Activated B cell treated with CpG ODN at 0.5 μM for 24 hours (primary cell): ENCODE measurements around the gene LIPF. TPM values are rescaled to one million over a fixed set of nuclear protein-coding genes. Genes with fewer than 3 reads are reported as not detected.

Source experiments
- ATAC-seq: fragments of 200-7000 bp; cut with Tn5 transposase; one replicate; pipeline ENCODE4 v1.10.0; 2021; ENCODE audit warnings: low read depth, mild to moderate bottlenecking, moderate library complexity
- CTCF ChIA-PET: fragments of 350-600 bp; sonication (Branson Sonifier 250); formaldehyde crosslinking; loops from one replicate; lab custom pipeline; 2021; ENCODE audit warnings: antibody characterized with exemption; lab: Charles Lee
- POLR2A ChIA-PET: fragments of 350-600 bp; sonication (Branson Sonifier 250); formaldehyde crosslinking; loops from one replicate; lab custom pipeline; 2021; ENCODE audit warnings: antibody characterized with exemption; lab: Charles Lee
- DNase-seq: peaks from one replicate; pipeline ENCODE4 v3.0.0; 2022
- H3K27ac Mint-ChIP-seq: one replicate; pipeline ENCODE4 v1.8.0; 2020; ENCODE audit warnings: mixed read lengths
- H3K27me3 Mint-ChIP-seq: one replicate; pipeline ENCODE4 v1.8.0; 2021; ENCODE audit warnings: mixed read lengths
- H3K36me3 Mint-ChIP-seq: one replicate; pipeline ENCODE4 v1.8.0; 2021; ENCODE audit warnings: low read depth, mixed read lengths
- H3K4me1 Mint-ChIP-seq: one replicate; pipeline ENCODE4 v1.8.0; 2021; ENCODE audit warnings: mixed read lengths
- H3K4me3 Mint-ChIP-seq: one replicate; pipeline ENCODE4 v1.8.0; 2020; ENCODE audit warnings: mild to moderate bottlenecking, mixed read lengths
- H3K9me3 Mint-ChIP-seq: one replicate; pipeline ENCODE4 v1.8.0; 2020; ENCODE audit warnings: mixed read lengths
- intact Hi-C: fragments of 100-400 bp; cut with micrococcal nuclease; formaldehyde crosslinking; loops from one replicate; pipeline ENCODE4 v1.15.1; 2024
- total RNA-seq: library from RNA; stranded (reverse); gene quantifications from 2 replicates; pipeline ENCODE4 v1.2.3, GENCODE V29; 2022
- TF ChIP-seq, protein P1 (sequence below): fragments of 200-600 bp; IDR thresholded peaks from one replicate; pipeline ENCODE4 v1.8.0; 2022; ENCODE audit warnings: antibody characterized with exemption, mild to moderate bottlenecking

LIPF gene, protein sequence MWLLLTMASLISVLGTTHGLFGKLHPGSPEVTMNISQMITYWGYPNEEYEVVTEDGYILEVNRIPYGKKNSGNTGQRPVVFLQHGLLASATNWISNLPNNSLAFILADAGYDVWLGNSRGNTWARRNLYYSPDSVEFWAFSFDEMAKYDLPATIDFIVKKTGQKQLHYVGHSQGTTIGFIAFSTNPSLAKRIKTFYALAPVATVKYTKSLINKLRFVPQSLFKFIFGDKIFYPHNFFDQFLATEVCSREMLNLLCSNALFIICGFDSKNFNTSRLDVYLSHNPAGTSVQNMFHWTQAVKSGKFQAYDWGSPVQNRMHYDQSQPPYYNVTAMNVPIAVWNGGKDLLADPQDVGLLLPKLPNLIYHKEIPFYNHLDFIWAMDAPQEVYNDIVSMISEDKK
- total RNA-seq: not detected in 2 replicates

DNA sequence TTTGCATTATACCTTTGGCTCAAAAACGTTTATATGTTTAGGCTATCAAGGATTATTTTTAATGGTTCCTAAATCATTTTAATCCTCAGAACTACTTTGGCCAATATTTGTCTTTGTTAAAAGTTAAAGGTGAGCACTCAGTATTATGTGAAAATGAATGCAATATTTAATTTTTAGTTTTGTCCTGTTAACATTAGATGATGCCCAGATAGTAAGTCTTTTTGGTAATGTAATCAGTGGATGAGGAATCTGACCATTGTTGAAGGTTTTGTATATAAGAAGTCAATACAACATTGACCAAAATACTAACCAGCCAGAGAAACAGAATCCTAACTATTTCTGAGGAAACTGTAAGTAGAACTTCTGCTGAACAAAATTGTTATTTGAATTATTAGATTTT is at the start of gene LIPF:
LIPF (plus strand) TSS at position 301 of the 400 bp plus-strand sequence. CDS start 2,856 bp downstream, outside the sequence.
- intact Hi-C loops: no loop called here
- Mint-ChIP-seq H3K27ac (no peak within 1 kb of the TSS), H3K4me1 (no peaks in the 10 kb centered on the region)

DNA sequence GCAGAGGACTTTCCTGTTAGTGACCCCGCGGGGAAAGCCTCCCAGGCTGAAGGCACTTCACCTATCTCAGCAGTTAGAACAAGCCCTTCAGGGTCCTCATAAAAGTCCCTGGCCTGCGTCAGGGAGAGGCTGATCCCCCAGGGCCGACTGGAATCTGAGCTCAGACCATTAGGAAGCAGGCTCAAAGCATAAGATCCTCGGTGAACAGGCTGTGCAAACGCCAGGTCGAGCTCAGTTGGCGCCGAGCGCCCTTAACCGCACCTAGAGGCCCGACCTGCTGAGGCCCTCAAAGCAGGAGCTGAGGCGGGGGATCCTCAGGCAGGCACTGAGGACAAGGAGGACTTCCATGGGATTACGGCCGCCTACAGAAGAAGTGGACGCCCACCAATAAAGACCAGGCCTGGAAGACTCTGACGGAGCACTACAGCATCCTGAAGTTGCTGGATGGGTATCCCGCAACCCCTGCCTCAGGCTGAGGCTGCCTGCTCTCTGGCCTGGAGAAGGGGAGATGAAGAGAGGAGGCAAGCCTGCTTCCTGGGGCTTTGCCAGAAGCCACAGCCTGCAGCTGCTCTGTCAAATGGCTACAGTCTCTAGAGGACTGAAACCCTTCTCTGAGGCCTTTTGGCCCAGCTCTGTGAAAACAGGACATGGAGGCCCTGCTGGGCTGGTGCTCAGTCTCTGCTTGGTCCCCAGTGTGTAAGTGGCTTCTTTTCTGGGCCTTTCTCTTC is 47.8 kb upstream of the LIPF start:
- ATAC-seq (no peak), DNase-seq (no peak)
- intact Hi-C loops: no loop called here
- Mint-ChIP-seq H3K27ac (no peak overlapping the region), H3K9me3 (no peaks in the 10 kb centered on the region), H3K36me3 (no peaks in the 10 kb centered on the region), H3K4me3 (no peak overlapping the region), H3K4me1 (no peaks in the 10 kb centered on the region), H3K27me3 (no peaks in the 10 kb centered on the region)
- POLR2A ChIA-PET: interaction anchor here (0.8 kb wide), 1 partner anchor 18 kb away, joined by 3 read pairs; no protein-coding TSS in a partner anchor
- TF ChIP-seq, protein P1, sequence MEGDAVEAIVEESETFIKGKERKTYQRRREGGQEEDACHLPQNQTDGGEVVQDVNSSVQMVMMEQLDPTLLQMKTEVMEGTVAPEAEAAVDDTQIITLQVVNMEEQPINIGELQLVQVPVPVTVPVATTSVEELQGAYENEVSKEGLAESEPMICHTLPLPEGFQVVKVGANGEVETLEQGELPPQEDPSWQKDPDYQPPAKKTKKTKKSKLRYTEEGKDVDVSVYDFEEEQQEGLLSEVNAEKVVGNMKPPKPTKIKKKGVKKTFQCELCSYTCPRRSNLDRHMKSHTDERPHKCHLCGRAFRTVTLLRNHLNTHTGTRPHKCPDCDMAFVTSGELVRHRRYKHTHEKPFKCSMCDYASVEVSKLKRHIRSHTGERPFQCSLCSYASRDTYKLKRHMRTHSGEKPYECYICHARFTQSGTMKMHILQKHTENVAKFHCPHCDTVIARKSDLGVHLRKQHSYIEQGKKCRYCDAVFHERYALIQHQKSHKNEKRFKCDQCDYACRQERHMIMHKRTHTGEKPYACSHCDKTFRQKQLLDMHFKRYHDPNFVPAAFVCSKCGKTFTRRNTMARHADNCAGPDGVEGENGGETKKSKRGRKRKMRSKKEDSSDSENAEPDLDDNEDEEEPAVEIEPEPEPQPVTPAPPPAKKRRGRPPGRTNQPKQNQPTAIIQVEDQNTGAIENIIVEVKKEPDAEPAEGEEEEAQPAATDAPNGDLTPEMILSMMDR: no peak
- CTCF ChIA-PET: no interaction called here

More for the DNA sequence above, at the start of gene LIPF:
- peaks cover 2% of the 10 kb centered on the region for H3K9me3 Mint-ChIP-seq
- TF ChIP-seq, protein P1: no peak
- no peak for DNase-seq
- no peaks in the 10 kb centered on the region for H3K36me3 Mint-ChIP-seq
- ChIA-PET POLR2A (no interaction called here), CTCF (no interaction called here)
- ATAC-seq: no peak
- no peak within 1 kb of the TSS for H3K4me3 Mint-ChIP-seq
- H3K27me3 Mint-ChIP-seq: peaks cover 5% of the 10 kb centered on the region

DNA sequence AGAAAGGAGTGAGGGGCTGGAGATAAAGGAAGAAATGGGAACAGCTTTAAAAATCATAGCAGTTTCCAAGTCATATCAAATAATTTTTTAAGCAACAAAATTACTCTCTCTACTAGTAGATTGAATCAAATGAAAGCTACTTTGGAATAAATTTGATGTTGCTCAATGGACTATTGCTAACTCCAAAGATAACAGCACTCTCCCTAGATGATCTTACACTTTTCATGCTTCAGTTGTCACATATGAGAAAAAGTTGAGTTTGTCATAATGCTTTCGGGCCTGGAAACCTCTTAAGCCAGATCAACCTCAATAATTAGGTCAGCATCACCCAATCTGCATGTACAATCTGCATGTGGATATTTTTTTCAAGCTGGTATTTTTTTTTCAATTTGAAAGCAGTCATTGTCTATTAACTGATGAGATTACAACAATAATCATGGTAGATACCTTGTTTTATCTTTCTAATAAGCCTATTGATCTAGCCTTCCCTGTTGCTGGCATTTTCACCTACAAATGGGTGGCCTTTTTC is 46.4 kb upstream of the LIPF start:
- Mint-ChIP-seq H3K27ac (no peak overlapping the region), H3K36me3 (no peaks in the 10 kb centered on the region), H3K4me1 (no peaks in the 10 kb centered on the region), H3K9me3 (no peaks in the 10 kb centered on the region), H3K27me3 (no peaks in the 10 kb centered on the region), H3K4me3 (no peak overlapping the region)
- ChIA-PET CTCF (no interaction called here), POLR2A (no interaction called here)
- DNase-seq (no peak), ATAC-seq (no peak)
- TF ChIP-seq, protein P1: no peak
- intact Hi-C loops: no loop called here

DNA sequence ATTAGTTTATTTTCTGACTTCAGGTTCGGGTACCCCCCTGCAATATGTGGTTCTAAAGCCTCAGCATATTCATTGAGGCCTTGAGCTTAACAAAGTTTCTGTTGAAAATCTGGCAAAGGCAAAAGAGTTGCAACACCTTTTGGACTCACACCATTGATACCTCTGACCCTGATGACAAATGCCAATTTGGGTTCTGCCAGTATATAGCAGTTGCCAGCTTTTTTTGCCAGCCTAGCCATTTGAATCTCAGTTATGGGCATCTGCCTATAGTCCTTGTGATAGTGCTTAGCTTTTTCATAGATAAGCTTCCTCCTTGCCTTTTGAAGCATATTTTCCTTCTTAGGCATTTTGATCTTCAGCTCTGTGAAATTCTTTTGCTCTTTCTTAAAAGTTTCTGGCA is 45.7 kb upstream of the LIPF start:
- Mint-ChIP-seq H3K4me3 (no peak overlapping the region), H3K27me3 (no peaks in the 10 kb centered on the region), H3K36me3 (no peaks in the 10 kb centered on the region), H3K4me1 (no peaks in the 10 kb centered on the region), H3K27ac (no peak overlapping the region), H3K9me3 (no peaks in the 10 kb centered on the region)
- ChIA-PET POLR2A (no interaction called here), CTCF (no interaction called here)
- TF ChIP-seq, protein P1: no peak
- DNase-seq (no peak), ATAC-seq (no peak)
- intact Hi-C loops: no loop called here

DNA sequence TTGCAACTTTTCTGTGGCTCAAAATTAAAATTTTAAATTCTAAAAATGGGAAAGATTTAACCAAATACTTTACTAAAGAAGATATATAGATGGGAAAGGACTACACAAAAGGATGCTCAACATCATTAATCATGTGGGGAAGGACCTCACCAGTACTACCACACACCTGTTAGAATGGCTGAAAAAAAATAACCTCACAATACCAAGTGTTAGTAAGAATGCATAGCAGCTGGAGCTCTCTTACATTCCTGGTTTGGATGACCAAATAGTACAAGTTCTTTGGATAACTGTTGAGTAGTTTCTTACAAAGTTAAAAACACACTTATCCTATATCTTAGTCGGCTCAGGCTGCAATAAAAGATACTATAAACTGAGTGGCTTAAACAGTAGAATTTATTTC is 43.8 kb upstream of the LIPF start:
- POLR2A ChIA-PET: no interaction called here
- intact Hi-C loops: no loop called here

More for the DNA sequence above, 43.8 kb upstream of the LIPF start:
- H3K9me3 Mint-ChIP-seq: no peaks in the 10 kb centered on the region
- ATAC-seq (no peak), DNase-seq (no peak)
- no peaks in the 10 kb centered on the region for H3K4me1 Mint-ChIP-seq
- no peaks in the 10 kb centered on the region for H3K27me3 Mint-ChIP-seq
- TF ChIP-seq, protein P1: no peak
- H3K4me3 Mint-ChIP-seq: no peak overlapping the region
- H3K36me3 Mint-ChIP-seq: no peaks in the 10 kb centered on the region
- CTCF ChIA-PET: interaction anchor here (0.6 kb wide), 1 partner anchor 57 kb away, joined by 3 read pairs; no protein-coding TSS in a partner anchor
- no peak overlapping the region for H3K27ac Mint-ChIP-seq
